Fibroblast of pulmonary artery (primary cell): ENCODE data around the gene LRTM2.

ENCODE experiments used
- DNase-seq: peaks from one replicate; pipeline ENCODE4 v3.0.0-alpha.2; 2010; ENCODE audit warnings: low read depth
- H3K4me3 ChIP-seq: replicated peaks from 2 replicates; pipeline ENCODE4 v1.5.1; 2011; ENCODE audit warnings: low read depth, mild to moderate bottlenecking, control low read depth, low read length, moderate library complexity
- TF ChIP-seq, protein P1 (sequence below): IDR thresholded peaks from 2 replicates; pipeline ENCODE4 v1.5.1; 2011; ENCODE audit warnings: mild to moderate bottlenecking, control low read depth, low read length, inconsistent platforms; ENCODE audit errors: missing control alignments

LRTM2 gene

DNA sequence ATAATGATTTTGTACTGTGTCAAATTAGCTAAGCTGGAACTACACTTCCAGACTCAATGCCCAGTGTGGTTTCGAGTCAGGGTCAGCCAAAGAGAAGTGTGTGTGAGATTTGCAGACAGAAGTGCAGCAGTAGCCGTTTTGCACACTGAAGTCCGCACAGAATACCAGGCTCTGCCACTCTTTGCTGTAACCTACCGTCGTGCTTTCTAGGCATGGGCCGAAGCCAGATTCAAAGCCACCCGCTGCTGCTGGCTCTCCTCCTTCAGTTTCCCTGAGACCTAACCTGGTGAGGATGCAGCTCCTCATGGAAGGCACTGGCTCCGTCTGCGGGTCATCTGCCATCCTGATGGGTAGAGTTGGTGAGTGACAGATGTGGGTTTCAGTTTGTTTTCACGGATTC lies 48.8 kb downstream of the LRTM2 start:
- no peak for DNase-seq
- TF ChIP-seq, protein P1, sequence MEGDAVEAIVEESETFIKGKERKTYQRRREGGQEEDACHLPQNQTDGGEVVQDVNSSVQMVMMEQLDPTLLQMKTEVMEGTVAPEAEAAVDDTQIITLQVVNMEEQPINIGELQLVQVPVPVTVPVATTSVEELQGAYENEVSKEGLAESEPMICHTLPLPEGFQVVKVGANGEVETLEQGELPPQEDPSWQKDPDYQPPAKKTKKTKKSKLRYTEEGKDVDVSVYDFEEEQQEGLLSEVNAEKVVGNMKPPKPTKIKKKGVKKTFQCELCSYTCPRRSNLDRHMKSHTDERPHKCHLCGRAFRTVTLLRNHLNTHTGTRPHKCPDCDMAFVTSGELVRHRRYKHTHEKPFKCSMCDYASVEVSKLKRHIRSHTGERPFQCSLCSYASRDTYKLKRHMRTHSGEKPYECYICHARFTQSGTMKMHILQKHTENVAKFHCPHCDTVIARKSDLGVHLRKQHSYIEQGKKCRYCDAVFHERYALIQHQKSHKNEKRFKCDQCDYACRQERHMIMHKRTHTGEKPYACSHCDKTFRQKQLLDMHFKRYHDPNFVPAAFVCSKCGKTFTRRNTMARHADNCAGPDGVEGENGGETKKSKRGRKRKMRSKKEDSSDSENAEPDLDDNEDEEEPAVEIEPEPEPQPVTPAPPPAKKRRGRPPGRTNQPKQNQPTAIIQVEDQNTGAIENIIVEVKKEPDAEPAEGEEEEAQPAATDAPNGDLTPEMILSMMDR, result no peak

DNA sequence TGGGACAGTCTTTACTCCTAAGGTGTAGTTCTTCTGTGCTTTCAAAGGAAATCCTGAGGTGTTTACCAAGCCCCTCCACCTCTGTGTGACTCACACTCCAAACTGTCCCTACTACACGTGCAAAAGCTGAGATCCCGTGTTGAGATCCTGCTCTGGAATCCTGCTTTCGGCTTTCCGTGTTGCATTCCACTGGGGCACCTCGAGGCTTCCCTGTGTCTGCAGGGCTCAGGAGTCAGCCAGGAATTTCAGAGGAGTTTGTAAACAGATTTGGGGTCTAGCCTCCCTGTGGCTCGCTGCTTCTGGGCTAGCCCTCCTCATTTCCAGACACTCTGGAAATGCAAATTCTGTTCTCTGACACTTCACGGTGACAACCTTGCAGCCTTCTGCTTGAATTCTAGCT lies 49.7 kb downstream of the LRTM2 start:
- no peak overlapping the region for H3K4me3 ChIP-seq
- DNase-seq, result no peak
- TF ChIP-seq, protein P1, result no peak

More for the DNA sequence above, 48.8 kb downstream of the LRTM2 start:
- no peak overlapping the region for H3K4me3 ChIP-seq

DNA sequence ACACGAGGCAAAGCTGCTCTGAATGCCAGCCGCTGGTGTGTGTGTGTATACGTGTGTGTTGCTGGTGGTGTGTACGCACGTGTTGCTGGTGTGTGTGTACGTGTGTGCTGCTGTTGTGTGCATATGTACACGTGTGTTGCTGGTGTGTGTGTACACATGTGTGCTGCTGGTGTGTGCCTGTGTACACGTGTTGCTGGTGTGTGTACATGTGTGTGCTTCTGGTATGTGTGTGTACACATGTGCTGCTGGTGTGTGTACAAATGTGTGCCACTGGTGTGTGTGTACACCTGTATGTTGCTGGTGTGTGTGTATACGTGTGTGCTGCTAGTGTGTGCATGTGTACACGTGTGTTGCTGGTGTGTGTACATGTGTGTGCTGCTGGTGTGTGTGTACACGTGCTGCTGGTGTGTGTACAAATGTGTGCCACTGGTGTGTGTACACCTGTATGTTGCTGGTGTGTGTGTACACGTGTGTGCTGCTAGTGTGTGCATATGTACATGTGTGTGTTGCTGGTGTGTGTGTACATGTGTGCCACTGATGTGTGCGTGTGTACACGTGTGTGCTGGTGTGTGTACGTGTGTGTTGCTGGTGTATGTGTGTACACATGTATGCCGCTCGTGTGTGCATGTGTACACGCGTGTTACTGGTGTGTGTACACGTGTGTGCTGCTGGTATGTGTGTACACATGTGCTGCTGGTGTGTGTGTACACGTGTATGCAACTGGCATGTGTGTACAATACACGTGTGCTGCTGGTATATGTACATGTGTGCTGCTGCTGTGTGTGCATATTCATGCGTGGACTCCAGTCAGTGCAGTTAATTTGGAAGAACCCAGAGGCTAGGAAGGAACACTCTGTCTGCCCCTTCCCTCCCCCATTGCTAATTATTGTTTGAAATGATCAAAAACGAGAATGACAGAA lies 50.9 kb downstream of the LRTM2 start:
- TF ChIP-seq, protein P1, result no peak

DNA sequence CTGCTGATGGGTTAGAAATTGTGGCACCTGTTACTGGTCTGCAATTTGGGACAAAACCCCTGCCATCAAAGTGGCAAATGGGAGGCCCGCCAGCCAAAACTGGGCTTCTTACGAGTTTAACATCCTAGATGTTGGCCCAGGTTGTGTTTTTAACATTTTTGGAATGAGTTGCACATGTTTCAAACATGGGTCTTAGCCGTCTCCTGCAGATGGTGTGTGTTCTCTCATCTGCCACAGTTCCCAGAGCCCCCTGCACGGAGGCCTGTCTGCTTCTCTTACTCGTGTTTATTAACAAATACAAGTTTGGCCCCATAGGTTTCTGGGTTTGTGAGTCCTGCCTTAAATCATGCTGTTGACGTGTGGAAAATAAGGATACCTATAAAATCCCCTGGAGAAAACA lies 51.6 kb downstream of the LRTM2 start:
- no peak for DNase-seq
- H3K4me3 ChIP-seq, result no peak overlapping the region
- TF ChIP-seq, protein P1, result no peak

More for the DNA sequence above, 50.9 kb downstream of the LRTM2 start:
- DNase-seq, result no peak
- no peak overlapping the region for H3K4me3 ChIP-seq

DNA sequence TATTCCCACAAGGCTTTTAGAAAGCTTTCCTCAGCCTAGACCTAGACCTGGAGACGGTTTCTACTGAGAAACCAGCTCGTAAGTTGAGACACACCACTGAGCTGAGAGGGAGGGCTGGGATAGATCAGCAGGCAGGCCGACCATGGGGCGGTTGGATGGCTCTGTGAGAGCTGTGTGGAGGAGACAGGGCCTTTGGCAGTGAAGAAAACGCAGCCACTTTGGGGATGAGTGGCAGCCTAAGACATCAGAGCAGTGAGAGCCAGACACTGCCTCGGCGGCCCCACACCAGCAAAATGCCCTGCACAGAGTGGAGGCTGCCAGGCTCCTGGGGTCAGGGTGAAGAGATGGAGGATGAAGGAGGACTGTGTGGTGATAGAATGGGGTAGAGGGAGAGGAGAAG lies 52.1 kb downstream of the LRTM2 start:
- no peak for DNase-seq
- no peak overlapping the region for H3K4me3 ChIP-seq
- TF ChIP-seq, protein P1, result no peak

DNA sequence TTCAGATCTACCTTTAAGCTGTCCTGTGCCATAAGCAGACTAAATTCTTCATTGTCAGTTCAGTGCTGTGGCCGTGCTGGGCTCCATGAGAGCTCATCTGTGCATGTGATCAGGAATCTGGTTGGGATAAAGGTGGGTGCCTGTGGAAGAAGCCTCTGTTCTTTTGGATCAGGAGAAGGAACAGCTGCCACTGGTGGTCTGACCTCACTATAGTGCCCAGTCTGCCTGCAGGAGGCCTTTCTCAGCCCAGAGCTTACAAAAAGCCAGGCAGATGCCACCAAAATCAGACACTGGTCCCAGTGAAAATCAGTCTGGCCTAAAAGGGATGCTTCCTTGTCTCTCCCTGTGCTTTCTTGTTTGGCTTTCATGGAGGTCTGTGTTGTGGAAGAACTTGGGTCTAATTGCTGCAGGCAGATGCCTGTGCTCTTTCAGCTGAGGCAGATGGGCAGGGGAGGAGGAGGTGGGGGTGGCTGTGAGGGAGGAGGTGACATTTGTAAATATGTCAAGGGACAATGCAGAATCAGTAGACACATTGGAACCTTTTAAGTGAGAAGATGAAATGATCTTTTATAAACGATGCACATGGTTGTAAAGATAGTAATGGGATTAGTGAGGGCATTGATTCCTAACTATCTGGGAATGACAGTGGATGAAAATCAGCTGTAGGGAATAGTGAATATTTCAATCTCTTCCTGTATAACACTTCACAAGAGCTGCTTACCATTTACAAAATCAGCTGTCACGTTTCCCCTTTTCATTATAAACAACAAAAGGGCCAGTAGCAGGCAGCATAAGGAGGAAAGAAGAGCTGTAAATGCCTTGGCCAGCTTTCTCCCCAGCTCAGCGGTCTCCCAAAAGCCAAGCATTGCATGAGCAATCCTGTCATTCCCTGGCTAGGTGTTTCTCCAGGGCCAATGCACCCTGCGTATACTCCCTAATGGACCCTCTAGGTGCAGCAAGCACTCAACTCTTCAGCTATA lies 53.5 kb downstream of the LRTM2 start:
- no peak overlapping the region for H3K4me3 ChIP-seq
- DNase-seq, result no peak
- TF ChIP-seq, protein P1, result no peak
